RCC 7860 (cell line): ENCODE data around the gene ADAMTSL1.

Experiments used
- DNase-seq: peaks from one replicate; pipeline ENCODE4 v3.0.0-alpha.2; 2015; ENCODE audit warnings: low spot score
- FAIRE-seq: peaks from 2 replicates; lab custom pipeline; 2012; peaks lifted over from hg19 to GRCh38; lab: Jason Lieb, UNC

Gene ADAMTSL1

DNA sequence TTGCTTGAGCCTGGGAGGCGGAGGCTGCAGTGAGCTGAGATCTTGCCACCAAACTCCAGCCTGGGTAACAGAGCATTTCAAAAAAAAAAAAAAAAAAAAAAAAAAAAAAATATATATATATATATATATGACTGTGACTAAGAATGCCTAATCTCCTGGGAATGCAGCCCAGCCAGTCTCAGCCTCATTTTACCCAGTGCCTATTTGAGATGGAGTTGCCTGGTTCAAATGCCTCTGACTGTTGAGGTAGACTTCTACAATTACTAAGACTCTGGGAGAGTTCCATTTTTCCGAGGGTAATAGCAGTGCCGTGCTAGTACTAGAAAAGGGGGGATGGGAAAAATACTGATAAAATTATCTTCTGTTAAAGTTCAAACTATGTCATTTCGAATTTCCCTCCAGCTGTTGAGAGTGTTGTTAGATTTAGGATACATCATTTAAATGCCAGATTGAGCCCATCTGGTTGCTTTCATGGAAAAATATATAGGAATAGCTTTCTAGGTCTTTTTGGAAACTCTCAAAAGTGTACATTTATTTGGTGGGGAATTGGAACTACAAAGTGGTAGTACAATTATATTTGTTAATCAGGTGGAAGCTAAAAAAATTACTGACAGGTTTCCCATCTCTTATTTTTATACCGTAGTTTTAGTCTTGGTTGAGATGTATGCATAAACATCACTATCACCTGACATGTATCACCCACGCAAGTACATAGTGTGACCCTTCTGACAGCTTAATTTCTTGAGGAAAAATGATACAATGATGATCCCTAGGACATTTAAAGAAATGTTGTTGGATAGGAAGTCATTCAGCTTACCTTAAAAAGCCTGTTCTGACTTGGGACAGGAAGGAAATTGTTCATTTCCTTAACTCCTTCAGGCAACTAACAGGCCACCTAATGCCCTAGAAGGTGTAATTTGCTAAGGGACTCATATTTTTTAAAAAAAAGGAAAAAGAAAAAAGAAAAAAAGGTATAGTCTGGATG, 214.9 kb downstream of the ADAMTSL1 start:
- DNase-seq (no peak), FAIRE-seq (no peak)

DNA sequence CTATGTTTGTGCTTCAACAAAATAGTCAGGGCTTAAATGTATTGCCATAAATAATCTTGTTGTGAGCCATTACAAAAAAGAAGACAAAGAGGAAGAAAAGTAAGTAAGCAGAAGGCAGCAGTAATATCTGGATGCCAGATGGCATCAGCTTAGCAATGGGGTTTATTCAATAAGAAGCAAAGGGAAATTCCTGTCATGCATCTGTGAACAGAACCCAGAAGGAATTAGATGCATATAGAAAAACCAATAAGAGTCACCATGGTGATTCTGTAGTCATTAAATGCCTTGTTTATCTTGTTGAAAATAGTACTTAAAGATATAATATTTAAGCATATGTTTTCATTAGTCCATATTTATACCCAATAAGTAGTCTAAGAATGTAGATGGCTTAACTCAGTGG, 216.0 kb downstream of the ADAMTSL1 start:
- no peak for DNase-seq
- FAIRE-seq = no peak

DNA sequence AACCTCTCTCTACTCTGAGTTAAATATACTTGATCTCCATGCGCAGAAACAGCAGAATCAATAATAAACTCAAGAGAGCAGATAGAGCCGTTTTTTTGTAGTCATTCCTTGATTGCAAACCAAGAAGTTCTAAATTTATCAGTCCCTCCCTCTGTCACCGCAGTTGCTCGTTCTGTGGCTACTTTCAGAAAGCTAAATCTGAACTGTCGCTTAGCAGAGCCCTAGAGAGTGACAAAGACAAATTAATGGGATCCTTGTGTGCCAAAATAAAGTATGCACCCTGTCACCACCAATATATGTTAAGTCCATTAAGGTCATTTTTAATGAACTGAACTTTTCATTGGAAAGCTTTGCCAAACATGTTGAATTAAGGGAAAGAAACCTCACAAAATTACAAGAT, 218.3 kb downstream of the ADAMTSL1 start:
- FAIRE-seq (no peak), DNase-seq (no peak)

DNA sequence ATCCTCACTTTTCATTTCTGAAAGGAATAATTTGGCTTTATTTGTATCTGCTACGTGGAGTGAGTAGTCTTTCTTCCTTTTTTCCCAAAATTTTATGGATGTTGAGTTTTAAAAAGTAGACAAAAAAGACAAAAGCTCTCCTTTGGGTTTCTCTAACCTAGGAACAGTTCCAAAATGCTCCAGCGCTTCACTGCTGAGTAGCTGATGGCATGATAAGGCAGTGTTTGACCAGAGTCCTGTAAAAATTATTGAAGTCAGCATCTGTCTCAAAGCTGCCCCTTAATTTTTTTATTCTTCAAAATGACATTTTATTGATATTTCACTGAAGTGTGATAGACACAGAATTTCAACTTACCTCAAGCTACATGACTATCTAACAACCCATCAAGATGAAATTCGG, 219.0 kb downstream of the ADAMTSL1 start:
- FAIRE-seq (no peak), DNase-seq (no peak)

DNA sequence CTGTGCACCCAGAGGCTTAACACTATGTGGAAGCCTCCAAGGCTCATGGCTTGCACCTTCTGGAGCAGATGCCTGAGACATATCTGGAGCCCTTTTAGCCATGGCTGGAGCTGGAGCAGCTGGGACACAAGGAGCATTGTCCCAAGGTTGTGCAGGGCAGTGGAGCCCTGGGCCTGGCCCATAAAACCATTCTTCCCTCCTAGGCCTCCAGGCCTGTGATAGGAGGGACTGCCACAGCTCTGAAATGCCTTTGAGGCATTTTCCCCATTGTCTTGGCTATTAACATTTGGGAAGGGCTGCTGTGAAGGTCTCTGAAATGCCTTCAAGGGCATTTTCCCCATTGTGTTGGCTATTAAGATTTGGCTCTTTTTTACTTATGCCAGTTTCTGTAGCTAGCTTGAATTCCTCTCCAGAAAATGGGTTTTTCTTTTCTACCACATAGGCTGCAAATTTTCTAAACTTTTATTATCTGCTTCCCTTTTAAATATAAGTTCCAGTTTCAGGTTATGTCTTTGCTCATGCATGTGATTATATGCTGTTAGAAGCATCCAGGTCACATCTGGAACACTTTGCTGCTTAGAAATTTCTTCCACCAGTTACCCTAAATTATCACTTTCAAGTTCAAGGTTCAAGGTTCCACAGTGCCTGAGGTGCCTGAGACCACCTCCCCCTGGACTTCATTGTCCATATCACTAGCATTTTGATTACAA, 221.2 kb downstream of the ADAMTSL1 start:
- FAIRE-seq = no peak
- no peak for DNase-seq

DNA sequence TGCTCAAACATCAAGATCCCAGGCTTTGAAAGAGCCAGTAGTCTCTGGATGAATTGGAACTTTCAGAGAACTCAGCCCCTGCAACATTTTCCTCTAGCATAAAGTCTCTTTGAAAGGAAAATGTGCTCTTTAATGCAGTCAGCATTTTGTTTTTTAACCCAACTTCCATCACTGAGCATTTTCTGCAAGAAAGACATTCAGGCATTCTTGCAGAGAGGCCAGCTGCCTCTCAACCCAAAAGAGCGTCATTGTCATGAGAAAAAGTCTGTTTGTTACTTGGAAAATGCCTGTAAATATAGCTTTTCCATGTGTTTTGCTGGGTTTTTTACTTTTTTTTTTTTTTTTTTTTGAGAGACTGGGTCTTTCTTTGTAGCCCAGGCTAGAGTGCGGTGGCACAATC, 225.0 kb downstream of the ADAMTSL1 start:
- DNase-seq = no peak
- FAIRE-seq = no peak

DNA sequence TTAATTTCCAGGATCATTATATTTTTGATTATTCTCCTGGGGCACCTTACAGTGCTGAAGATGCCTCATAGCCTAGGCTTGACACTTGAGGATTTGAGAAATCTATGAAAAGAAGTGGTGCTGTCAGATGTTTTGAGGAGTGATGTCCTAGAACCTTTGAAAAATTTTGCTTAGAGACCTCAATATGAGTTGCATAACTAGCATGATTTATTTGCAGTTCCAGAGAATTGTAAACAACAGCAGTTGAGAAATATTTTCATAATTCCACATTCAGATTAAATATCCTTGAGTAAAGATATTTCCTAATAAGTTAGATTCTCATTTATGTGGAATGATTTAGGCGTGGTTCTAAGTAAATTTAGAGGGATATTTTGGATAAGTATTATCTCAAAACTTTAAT, 225.8 kb downstream of the ADAMTSL1 start:
- DNase-seq (no peak), FAIRE-seq (no peak)

DNA sequence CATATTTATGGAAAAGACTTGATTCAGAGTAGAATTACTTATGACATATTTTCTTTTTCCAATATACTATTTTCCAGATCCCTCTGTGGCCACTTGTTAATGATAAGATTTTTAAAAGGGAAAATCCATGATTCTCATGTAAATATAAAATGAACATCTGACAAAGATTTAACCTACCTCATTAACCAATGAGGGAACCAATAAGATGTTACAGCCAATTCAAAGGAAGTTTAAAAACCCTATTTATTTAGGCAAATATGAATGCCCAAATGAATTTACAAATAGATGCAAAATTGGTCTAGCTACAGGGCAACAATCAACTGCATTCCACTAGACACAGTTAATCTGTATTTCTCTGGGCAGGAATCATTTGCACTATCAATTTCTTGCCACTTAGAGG, 226.8 kb downstream of the ADAMTSL1 start:
- DNase-seq (no peak), FAIRE-seq (no peak)

DNA sequence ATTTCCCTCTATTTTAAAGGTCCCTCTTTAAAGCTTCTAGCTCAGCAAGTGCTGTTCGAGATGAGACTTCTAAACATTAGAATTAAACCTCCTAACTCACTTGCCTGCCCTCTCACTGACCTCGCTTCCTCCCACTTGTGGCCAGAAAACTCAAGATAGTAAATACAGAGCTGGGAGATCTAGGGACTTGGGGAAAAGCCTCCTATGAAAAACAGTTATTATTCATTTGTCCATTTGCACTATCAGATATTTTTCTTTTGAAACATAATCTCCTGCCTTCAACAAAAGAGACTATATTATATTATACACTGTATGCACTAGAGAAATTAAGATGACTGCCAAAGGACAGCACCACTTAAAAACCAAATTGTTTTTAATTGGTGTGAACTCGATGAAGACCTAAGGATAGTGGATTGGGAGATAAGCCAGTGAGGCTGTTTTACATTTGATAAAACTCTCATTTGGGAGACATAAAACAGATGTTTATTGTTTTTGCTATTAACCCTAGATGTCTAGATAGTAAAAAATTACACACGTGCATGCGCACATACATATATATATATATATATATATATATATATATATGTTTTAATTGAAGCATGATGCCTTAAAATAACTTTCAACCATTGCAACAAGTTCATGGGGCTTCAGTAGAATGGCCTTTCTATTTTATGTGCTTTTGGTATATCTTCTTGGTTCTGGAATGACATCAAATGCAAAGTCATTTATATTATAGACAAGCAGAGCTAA, 229.4 kb downstream of the ADAMTSL1 start:
- no peak for DNase-seq
- no peak for FAIRE-seq

DNA sequence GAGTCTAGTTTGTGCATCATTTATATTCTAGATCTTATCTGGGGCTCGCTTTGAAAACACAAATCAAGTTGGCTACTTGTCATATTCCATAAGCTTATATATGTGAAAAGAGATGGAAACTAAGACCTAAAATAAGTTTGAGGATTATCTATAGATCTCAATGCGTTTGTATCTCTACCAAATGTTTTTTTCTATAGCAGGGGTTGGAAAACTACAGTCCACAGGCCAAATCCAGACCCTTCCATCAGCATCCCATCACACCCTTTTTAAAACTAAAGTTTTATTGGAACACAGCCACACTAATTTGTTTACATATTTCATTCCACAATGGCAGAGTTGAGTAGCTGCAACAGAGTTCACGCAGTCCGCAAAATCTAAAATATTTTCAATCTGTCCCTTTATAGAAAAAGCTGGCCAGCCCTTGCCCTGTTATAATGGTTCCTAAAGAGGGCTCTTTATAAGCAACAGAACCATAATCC, 230.0 kb downstream of the ADAMTSL1 start:
- DNase-seq (no peak), FAIRE-seq (no peak)

DNA sequence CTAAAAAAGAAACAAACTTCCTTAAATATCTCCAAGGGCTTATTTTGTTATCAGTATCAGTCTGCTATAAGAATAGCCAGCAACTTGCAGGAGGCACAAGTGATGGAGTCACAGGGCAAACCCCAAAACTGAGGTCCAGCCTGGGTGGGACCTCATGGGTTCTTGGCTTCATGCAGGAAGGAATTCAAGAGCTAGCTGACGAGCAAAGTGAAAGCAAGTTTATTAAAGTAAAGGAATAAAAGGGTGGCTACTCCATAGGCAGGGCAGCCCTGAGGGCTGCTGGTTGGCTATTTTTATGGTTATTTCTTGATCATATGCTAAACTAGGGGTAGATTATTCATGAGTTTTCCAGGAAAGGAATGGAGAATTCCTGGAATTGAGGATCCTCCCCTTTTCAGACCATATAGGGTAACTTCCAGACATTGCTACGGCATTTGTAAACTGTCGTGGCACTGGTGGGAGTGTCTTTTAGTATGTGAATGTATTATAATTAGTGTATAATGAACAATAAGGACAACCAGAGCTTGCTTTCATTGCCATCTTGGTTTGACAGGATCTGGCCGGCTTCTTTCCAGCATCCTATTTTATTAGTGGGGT, 231.9 kb downstream of the ADAMTSL1 start:
- no peak for DNase-seq
- no peak for FAIRE-seq

DNA sequence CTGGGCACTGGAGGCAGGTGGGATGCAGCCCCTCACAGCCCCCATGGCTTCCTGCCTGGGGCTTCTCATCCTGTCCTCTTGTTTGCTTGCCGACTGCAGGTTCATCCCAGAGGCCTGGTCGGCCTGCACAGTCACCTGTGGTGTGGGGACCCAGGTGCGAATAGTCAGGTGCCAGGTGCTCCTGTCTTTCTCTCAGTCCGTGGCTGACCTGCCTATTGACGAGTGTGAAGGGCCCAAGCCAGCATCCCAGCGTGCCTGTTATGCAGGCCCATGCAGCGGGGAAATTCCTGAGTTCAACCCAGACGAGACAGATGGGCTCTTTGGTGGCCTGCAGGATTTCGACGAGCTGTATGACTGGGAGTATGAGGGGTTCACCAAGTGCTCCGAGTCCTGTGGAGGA, 232.7 kb downstream of the ADAMTSL1 start:
- DNase-seq (no peak), FAIRE-seq (no peak)

DNA sequence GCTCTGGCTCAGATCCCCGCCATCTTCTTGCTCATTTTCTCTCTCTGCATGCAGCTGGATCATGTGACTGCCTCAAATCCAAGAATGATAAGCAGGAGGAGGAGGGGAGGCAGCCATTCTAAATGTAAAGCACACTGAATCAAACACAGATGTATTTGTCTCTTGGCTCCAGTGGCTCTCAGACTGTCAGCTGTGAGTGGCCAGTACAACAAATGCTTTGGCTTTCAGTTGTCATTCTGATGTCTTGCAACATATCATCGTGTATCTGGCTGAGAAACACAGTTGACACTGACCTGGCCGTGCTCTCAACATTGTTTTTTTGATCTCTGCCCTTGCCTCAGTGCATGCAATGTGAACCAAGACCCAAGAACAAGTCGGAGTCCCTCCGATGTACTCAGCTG, 233.1 kb downstream of the ADAMTSL1 start:
- no peak for FAIRE-seq
- DNase-seq = no peak

DNA sequence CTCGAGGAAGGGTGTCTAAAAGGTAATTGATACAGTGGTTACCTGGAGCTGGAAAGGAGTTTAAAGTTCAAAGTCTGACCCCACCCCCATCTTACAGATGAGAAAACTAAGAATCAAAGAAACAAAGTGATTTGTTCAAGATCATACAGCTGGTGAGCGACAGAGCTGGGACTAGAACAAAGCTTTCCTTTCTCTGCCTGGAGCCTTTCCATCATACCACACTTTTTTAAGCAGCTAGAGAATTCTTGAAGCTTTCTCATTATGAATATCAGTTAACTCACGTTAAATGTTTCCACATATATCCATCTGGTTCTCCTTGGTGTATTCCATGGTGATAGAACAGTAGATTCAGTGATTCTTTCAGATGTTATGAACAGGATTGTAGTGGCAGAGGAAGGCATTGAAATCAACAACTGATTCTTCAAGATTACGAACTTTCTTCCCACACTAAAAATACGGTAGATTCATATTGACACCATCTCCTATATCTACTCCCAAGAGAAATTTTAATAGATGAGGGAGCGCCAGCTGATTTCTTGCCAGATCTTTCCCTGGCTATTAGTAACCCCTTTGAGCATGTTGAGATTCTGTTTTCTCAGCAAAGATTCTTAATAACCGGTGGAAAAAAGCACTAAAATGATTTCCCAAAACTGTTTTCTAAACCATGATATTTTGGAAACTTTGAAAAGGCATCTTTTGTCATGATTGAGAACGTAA, 233.7 kb downstream of the ADAMTSL1 start:
- DNase-seq = no peak
- no peak for FAIRE-seq

DNA sequence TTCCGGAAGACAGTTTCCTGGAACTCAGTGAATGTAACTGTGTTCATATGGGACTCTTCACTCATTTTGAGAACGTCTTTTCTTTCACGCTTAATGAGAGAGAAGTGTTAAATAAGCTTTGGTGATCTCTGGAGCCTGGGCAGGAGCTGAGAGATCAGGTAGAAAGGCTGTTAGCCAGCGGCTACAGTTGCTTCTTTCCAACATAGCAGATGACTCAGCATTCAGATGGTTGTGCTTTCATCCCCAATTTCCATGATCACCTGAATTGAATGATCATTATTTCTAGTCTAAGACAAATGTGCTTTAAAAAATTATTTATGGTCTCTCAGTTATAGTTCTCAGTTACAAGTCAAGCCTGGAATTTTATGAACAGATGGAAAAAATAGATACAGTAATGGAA, 234.5 kb downstream of the ADAMTSL1 start:
- DNase-seq (no peak), FAIRE-seq (no peak)

DNA sequence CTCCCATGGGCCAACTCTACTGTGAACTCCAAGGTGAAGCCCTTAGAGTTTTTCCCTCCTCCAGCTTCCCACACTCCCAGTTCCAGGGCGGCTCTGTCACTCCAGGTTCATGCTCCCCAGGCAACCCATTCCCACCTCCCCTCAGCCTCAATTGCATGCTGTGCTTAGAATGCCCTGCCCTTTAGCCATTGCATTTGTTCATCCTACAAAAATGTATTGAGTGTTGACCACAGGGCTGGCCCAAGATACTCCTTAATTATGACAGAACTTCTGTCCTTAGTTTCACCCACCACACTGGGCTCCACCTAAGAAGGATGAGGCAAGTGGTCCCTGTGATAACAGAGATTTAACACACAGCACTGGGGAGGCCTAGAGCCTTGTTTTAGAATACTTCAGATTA, 236.1 kb downstream of the ADAMTSL1 start:
- FAIRE-seq (no peak), DNase-seq (no peak)

DNA sequence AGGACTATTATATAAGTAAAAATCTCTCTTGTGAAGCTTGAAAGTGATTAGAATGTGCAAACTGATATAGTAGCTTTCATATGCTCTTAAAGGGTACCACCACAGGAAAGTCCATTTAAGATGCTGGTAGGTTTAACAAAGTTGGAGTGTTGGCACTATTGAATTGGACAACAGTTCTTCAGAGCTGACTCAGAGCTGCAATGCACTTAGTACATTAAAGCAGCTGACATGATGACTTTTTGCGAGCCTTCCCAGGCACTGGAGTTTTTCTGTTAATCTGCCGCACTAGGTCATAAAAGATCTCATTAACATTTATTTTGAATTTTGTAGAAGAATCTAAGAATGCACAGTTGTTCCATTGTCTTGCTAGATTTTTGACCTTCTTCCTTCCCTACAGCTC, 243.8 kb downstream of the ADAMTSL1 start:
- DNase-seq = no peak
- no peak for FAIRE-seq

DNA sequence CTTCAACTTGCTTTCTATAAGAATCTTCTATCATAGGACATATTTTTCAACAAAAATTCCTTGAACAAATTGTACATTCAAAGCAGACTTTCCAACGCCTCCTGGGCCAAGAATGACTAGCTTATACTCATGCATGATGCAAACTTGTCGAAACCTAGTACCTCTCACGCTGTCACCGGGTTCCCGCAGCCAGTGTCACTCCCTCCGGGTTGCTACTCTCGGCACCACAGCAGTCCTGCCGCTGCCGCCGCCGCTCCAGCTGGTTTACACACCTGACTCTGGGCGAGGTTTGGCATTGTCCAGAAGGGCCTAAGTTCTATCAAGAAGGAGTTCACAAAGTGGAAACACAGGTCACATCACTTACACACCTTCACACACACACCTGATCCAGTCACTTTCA, 244.4 kb downstream of the ADAMTSL1 start:
- DNase-seq (no peak), FAIRE-seq (no peak)

DNA sequence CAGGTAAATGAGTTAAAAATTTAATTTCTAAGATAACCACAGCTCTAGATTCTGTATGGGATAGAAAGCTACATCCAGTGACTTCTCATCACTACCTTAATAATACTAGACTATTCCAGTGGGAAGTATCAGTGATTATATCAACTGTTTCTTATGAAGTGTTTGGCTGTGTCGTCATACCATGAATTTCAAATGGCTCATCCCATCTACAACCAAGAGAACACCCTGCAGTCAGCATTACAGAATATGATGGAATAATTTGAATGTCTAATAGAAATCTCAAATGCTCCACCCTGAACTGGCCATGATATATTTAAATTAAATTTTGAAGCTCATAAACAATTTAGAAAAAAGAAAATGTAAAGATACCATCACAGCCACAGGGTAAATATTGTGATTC, 245.0 kb downstream of the ADAMTSL1 start:
- DNase-seq (no peak), FAIRE-seq (no peak)

DNA sequence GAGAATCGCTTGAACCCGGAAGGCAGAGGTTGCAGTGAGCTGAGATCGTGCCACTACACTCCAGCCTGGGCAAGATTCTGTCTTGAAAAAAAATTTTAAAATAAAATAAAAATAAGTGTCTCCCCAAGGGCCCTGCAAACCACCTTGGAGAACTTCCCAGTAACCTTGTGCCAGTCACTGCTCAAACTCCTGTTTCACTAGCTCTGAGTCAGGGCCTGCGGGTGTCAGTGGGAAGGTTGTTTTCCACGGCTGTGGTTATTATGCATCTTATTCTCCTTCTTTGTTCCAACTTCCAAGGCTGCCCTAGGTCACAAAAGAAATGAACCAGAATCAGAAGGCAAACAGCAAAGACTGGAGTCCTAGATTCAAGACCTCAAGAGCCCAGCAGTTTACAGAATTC, 246.7 kb downstream of the ADAMTSL1 start:
- DNase-seq (no peak), FAIRE-seq (no peak)
